ENCODE measurements around the gene PAK1IP1. TPM values are rescaled to one million over a fixed set of nuclear protein-coding genes. Genes with fewer than 3 reads are reported as not detected.

Gene PAK1IP1
- total and polyA plus RNA-seq, 11 donors = 6.1 to 21.0 (median 8.7) TPM

- no peak for TF ChIP-seq CTCF (IDR thresholded peaks at IDR 0.05)
- TF ChIP-seq POLR2A (IDR thresholded peaks at IDR 0.05) = no peak
- DNase-seq (no peak), ATAC-seq (no peak)
- H3K27ac ChIP-seq = no peak overlapping the region
- 83 to 96% (median 84%) methylated on average over 1 of the region's 1 CpG for WGBS, 4 donors
- intact Hi-C loops (cut with DNase I) = no loop called here
- peaks cover 0 to 71% (median 61%) of the 10 kb centered on the region in 9 donors for H3K36me3 ChIP-seq
- no peaks in the 10 kb centered on the region for H3K27me3 ChIP-seq
- H3K4me1 ChIP-seq = peaks cover 0 to 15% (median 6%) of the 10 kb centered on the region in 12 donors
- H3K9me3 ChIP-seq = no peaks in the 10 kb centered on the region
- H3K4me3 ChIP-seq = no peak overlapping the region
Measured at GRCh38 chr6:10756085-10756484, 61.3 kb downstream of the PAK1IP1 start.

Other genes with a start within 250 kb of the PAK1IP1 start
- gene GCNT2, start 173.6 kb upstream of the PAK1IP1 start, total RNA-seq = 10 to 100 TPM; 29.2 to 68.8 (median 43.1) TPM
- 10 to 100 TPM; 15.1 to 16.3 TPM for gene GCNT2, start 173.6 kb upstream of the PAK1IP1 start, polyA plus RNA-seq
- gene C6orf52, start 356 bp upstream of the PAK1IP1 start, total RNA-seq = 1 to 10 TPM in 2 of 9 donors, under 1 TPM in 1, not detected in 6; 0.71 to 3.6 (median 1.5) TPM
- under 1 TPM; 0.15 to 0.99 TPM for gene C6orf52, start 356 bp upstream of the PAK1IP1 start, polyA plus RNA-seq
- gene TMEM14C, start 28.1 kb downstream of the PAK1IP1 start, total RNA-seq = 100 to 1,000 TPM in 8 of 9 donors, 10 to 100 TPM in 1; 94.5 to 142 (median 115) TPM
- 100 to 1,000 TPM; 116 to 179 TPM for gene TMEM14C, start 28.1 kb downstream of the PAK1IP1 start, polyA plus RNA-seq
- gene TMEM14B, start 52.8 kb downstream of the PAK1IP1 start, total RNA-seq = 100 to 1,000 TPM in 5 of 9 donors, 10 to 100 TPM in 4; 77.9 to 119 (median 102) TPM
- gene TMEM14B, start 52.8 kb downstream of the PAK1IP1 start, polyA plus RNA-seq = 100 to 1,000 TPM in 1 of 2 donors, 10 to 100 TPM in 1; 79.2 to 108 TPM
- gene MAK, start 143.6 kb downstream of the PAK1IP1 start, total RNA-seq = under 1 TPM in 5 of 9 donors, not detected in 4; 0.12 to 0.36 (median 0.16) TPM
- gene MAK, start 143.6 kb downstream of the PAK1IP1 start, polyA plus RNA-seq = under 1 TPM in 1 of 2 donors, not detected in 1; 0.04 TPM
- not detected for gene GCM2, start 187.1 kb downstream of the PAK1IP1 start, total RNA-seq
- gene GCM2, start 187.1 kb downstream of the PAK1IP1 start, polyA plus RNA-seq = not detected
- gene SYCP2L, start 192.1 kb downstream of the PAK1IP1 start, total RNA-seq = 1 to 10 TPM in 1 of 9 donors, under 1 TPM in 7, not detected in 1; 0.24 to 1.3 (median 0.51) TPM
- gene SYCP2L, start 192.1 kb downstream of the PAK1IP1 start, polyA plus RNA-seq = under 1 TPM; 0.10 to 0.50 TPM

All from heart left ventricle (tissue), 16 donors.